HEK293 (cell line): Measurements from ENCODE around the gene SEC11C.

Source experiments
- CTCF ChIP-seq: fragments of 450-650 bp; formaldehyde crosslinking; IDR thresholded peaks from 2 replicates; pipeline ENCODE4 v1.5.1; 2016; ENCODE audit warnings: missing biosample characterization, missing genetic modification characterization
- ELK4 ChIP-seq: IDR thresholded peaks from 2 replicates; pipeline ENCODE4 v1.6.1; 2011; ENCODE audit warnings: mild to moderate bottlenecking, low read depth, low read length, borderline replicate concordance
- GLI2 ChIP-seq: fragments of 450-650 bp; formaldehyde crosslinking; IDR thresholded peaks from 2 replicates; pipeline ENCODE4; 2017; ENCODE audit warnings: missing biosample characterization, missing genetic modification characterization, low read depth, borderline replicate concordance
- KLF1 ChIP-seq: fragments of 450-650 bp; formaldehyde crosslinking; IDR thresholded peaks from 2 replicates; pipeline ENCODE4 v1.5.1; 2016; ENCODE audit warnings: missing biosample characterization, missing genetic modification characterization
- KLF16 ChIP-seq: fragments of 450-650 bp; formaldehyde crosslinking; IDR thresholded peaks from 2 replicates; pipeline ENCODE4 v1.5.1; 2017; ENCODE audit warnings: missing biosample characterization, missing genetic modification characterization
- REPIN1 ChIP-seq: fragments of 450-650 bp; formaldehyde crosslinking; IDR thresholded peaks from 2 replicates; pipeline ENCODE4 v1.5.1; 2017; ENCODE audit warnings: missing biosample characterization, missing genetic modification characterization, low read depth
- YY2 ChIP-seq: fragments of 450-650 bp; formaldehyde crosslinking; IDR thresholded peaks from 2 replicates; pipeline ENCODE4 v1.5.1; 2016; ENCODE audit warnings: missing biosample characterization, missing genetic modification characterization
- ZBTB44 ChIP-seq: fragments of 450-650 bp; IDR thresholded peaks from 2 replicates; pipeline ENCODE4 v1.5.1; 2018; ENCODE audit warnings: missing biosample characterization, mild to moderate bottlenecking, missing genetic modification characterization
- ZBTB48 ChIP-seq: fragments of 450-650 bp; formaldehyde crosslinking; IDR thresholded peaks from 2 replicates; pipeline ENCODE4 v1.5.1; 2016; ENCODE audit warnings: missing biosample characterization, missing genetic modification characterization
- ZNF133 ChIP-seq: fragments of 450-650 bp; formaldehyde crosslinking; IDR thresholded peaks from 2 replicates; pipeline ENCODE4 v1.5.1; 2016; ENCODE audit warnings: missing biosample characterization, missing genetic modification characterization
- ZNF157 ChIP-seq: fragments of 450-650 bp; formaldehyde crosslinking; IDR thresholded peaks from 2 replicates; pipeline ENCODE4 v1.5.1; 2016; ENCODE audit warnings: missing biosample characterization, missing genetic modification characterization
- ZNF184 ChIP-seq: fragments of 450-650 bp; IDR thresholded peaks from 2 replicates; pipeline ENCODE4 v1.5.1; 2018; ENCODE audit warnings: missing biosample characterization, mild to moderate bottlenecking, missing genetic modification characterization
- ZNF19 ChIP-seq: fragments of 450-650 bp; formaldehyde crosslinking; IDR thresholded peaks from 2 replicates; pipeline ENCODE4; 2016; ENCODE audit warnings: missing biosample characterization, missing genetic modification characterization, low read depth
- ZNF2 ChIP-seq: fragments of 450-650 bp; formaldehyde crosslinking; IDR thresholded peaks from 2 replicates; pipeline ENCODE4 v1.5.1; 2016; ENCODE audit warnings: missing biosample characterization, missing genetic modification characterization
- ZNF302 ChIP-seq: fragments of 450-650 bp; formaldehyde crosslinking; IDR thresholded peaks from 2 replicates; pipeline ENCODE4 v1.5.1; 2016; ENCODE audit warnings: missing biosample characterization, missing genetic modification characterization, low read depth
- ZNF311 ChIP-seq: fragments of 450-650 bp; formaldehyde crosslinking; IDR thresholded peaks from 2 replicates; pipeline ENCODE4 v1.5.1; 2017; ENCODE audit warnings: missing biosample characterization, missing genetic modification characterization, borderline replicate concordance
- ZNF341 ChIP-seq: fragments of 450-650 bp; formaldehyde crosslinking; IDR thresholded peaks from 2 replicates; pipeline ENCODE4; 2016; ENCODE audit warnings: low read depth, missing biosample characterization, missing genetic modification characterization
- ZNF426 ChIP-seq: fragments of 450-650 bp; formaldehyde crosslinking; IDR thresholded peaks from 2 replicates; pipeline ENCODE4 v1.5.1; 2017; ENCODE audit warnings: missing biosample characterization, missing genetic modification characterization, mild to moderate bottlenecking, inconsistent platforms, moderate library complexity
- ZNF544 ChIP-seq: fragments of 450-650 bp; formaldehyde crosslinking; IDR thresholded peaks from 2 replicates; pipeline ENCODE4 v1.5.0; 2017; ENCODE audit warnings: missing biosample characterization, missing genetic modification characterization
- ZNF555 ChIP-seq: fragments of 450-650 bp; formaldehyde crosslinking; conservative IDR thresholded peaks from 2 replicates; pipeline ENCODE4 v1.5.1; 2017; ENCODE audit warnings: missing biosample characterization, mild to moderate bottlenecking, missing genetic modification characterization, inconsistent platforms
- ZNF580 ChIP-seq: fragments of 450-650 bp; formaldehyde crosslinking; IDR thresholded peaks from 2 replicates; pipeline ENCODE4 v1.5.1; 2016; ENCODE audit warnings: missing biosample characterization, missing genetic modification characterization
- ZNF596 ChIP-seq: fragments of 450-650 bp; IDR thresholded peaks from 2 replicates; pipeline ENCODE4 v1.5.0; 2018; ENCODE audit warnings: missing biosample characterization, mild to moderate bottlenecking, missing genetic modification characterization, moderate library complexity
- ZNF610 ChIP-seq: fragments of 450-650 bp; formaldehyde crosslinking; IDR thresholded peaks from 2 replicates; pipeline ENCODE4 v1.5.1; 2016; ENCODE audit warnings: missing biosample characterization, missing genetic modification characterization, borderline replicate concordance
- ZNF664 ChIP-seq: fragments of 450-650 bp; formaldehyde crosslinking; IDR thresholded peaks from 2 replicates; pipeline ENCODE4 v1.5.1; 2016; ENCODE audit warnings: missing biosample characterization, missing genetic modification characterization
- ZNF768 ChIP-seq: fragments of 450-650 bp; formaldehyde crosslinking; IDR thresholded peaks from 2 replicates; pipeline ENCODE4 v1.5.1; 2018; ENCODE audit warnings: missing biosample characterization, mild to moderate bottlenecking, missing genetic modification characterization
- ZNF791 ChIP-seq: fragments of 450-650 bp; formaldehyde crosslinking; IDR thresholded peaks from 2 replicates; pipeline ENCODE4 v1.5.1; 2016; ENCODE audit warnings: missing biosample characterization, missing genetic modification characterization
- ZSCAN23 ChIP-seq: fragments of 450-650 bp; formaldehyde crosslinking; IDR thresholded peaks from 2 replicates; pipeline ENCODE4 v1.5.1; 2016; ENCODE audit warnings: missing biosample characterization, missing genetic modification characterization
- TF ChIP-seq, protein P1 (sequence below): fragments of 450-650 bp; formaldehyde crosslinking; IDR thresholded peaks from 2 replicates; pipeline ENCODE4 v1.5.1; 2016; ENCODE audit warnings: missing biosample characterization, missing genetic modification characterization
- TF ChIP-seq, protein P2 (sequence below): fragments of 450-650 bp; formaldehyde crosslinking; IDR thresholded peaks from 2 replicates; pipeline ENCODE4 v1.5.1; 2016; ENCODE audit warnings: missing biosample characterization, missing genetic modification characterization

The SEC11C gene

DNA sequence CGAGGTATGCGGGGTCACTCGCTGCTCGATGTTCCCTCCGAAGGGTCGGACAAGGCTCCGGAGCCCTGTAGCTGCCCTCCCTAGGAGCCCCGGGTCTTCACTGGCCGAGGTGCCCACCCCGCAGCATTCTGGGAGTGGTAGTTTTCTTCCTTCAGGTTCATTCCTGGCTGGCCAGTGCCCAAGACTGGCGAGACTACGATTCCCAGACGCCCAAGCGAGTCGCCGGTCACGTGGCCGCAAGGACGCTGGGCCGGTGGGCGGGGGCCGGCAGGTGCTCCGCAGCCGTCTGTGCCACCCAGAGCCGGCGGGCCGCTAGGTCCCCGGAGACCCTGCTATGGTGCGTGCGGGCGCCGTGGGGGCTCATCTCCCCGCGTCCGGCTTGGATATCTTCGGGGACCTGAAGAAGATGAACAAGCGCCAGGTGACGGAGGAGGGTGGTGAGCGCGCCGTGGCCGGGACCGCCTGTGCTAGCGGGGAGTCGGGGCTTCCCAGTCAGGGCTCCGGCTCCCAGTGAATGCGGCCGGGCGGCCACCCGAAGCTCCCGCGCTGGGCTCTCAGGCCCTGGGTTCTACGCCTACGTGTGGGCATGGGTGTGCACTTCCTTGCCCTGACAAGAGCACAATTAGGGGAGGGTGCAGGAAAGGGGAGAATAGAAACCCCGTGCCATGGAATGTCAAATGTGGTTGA is at the start of gene SEC11C (continued):
- no peak for TF ChIP-seq ZNF664 (tag by site-specific recombination)
- no peak for TF ChIP-seq ZNF596
- no peak for TF ChIP-seq GLI2 (tag by site-specific recombination)
- no peak for TF ChIP-seq ZNF341 (tag by site-specific recombination)
- peak; percentile 35 for TF ChIP-seq CTCF (tag by site-specific recombination)
- TF ChIP-seq ZNF19 = no peak
- no peak for TF ChIP-seq ZSCAN23
- peak; percentile 11; the same call in 1 of the 2 replicates for TF ChIP-seq ZNF580 (tag by site-specific recombination)
- peak; percentile 46; the same call in 1 of the 2 replicates for TF ChIP-seq KLF16
- TF ChIP-seq ZNF610 = no peak
- TF ChIP-seq, protein P1, sequence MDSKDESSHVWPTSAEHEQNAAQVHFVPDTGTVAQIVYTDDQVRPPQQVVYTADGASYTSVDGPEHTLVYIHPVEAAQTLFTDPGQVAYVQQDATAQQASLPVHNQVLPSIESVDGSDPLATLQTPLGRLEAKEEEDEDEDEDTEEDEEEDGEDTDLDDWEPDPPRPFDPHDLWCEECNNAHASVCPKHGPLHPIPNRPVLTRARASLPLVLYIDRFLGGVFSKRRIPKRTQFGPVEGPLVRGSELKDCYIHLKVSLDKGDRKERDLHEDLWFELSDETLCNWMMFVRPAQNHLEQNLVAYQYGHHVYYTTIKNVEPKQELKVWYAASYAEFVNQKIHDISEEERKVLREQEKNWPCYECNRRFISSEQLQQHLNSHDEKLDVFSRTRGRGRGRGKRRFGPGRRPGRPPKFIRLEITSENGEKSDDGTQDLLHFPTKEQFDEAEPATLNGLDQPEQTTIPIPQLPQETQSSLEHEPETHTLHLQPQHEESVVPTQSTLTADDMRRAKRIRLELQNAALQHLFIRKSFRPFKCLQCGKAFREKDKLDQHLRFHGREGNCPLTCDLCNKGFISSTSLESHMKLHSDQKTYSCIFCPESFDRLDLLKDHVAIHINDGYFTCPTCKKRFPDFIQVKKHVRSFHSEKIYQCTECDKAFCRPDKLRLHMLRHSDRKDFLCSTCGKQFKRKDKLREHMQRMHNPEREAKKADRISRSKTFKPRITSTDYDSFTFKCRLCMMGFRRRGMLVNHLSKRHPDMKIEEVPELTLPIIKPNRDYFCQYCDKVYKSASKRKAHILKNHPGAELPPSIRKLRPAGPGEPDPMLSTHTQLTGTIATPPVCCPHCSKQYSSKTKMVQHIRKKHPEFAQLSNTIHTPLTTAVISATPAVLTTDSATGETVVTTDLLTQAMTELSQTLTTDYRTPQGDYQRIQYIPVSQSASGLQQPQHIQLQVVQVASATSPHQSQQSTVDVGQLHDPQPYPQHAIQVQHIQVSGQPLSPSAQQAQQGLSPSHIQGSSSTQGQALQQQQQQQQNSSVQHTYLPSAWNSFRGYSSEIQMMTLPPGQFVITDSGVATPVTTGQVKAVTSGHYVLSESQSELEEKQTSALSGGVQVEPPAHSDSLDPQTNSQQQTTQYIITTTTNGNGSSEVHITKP (tag by site-specific recombination) = peak; percentile 59
- no peak for TF ChIP-seq ZNF311 (tag by site-specific recombination)
- no peak for TF ChIP-seq REPIN1 (tag by site-specific recombination)
- no peak for TF ChIP-seq ZBTB44 (tag by site-specific recombination)
- TF ChIP-seq ZNF544 (tag by site-specific recombination) = no peak
- TF ChIP-seq KLF1 (tag by site-specific recombination) = peak; percentile 56
- TF ChIP-seq ZNF426 (tag by site-specific recombination) = no peak
- TF ChIP-seq, protein P2, sequence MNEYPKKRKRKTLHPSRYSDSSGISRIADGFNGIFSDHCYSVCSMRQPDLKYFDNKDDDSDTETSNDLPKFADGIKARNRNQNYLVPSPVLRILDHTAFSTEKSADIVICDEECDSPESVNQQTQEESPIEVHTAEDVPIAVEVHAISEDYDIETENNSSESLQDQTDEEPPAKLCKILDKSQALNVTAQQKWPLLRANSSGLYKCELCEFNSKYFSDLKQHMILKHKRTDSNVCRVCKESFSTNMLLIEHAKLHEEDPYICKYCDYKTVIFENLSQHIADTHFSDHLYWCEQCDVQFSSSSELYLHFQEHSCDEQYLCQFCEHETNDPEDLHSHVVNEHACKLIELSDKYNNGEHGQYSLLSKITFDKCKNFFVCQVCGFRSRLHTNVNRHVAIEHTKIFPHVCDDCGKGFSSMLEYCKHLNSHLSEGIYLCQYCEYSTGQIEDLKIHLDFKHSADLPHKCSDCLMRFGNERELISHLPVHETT (tag by site-specific recombination) = no peak
- TF ChIP-seq ZBTB48 = peak; percentile 71; the same call in 1 of the 2 replicates
- TF ChIP-seq ZNF157 (tag by site-specific recombination) = no peak
- no peak; the same call in 1 of the 2 replicates for TF ChIP-seq YY2 (tag by site-specific recombination)
- TF ChIP-seq ELK4 = no peak
- TF ChIP-seq ZNF791 (tag by site-specific recombination) = no peak
- TF ChIP-seq ZNF184 (tag by site-specific recombination) = no peak
- TF ChIP-seq ZNF2 (tag by site-specific recombination) = no peak
- no peak for TF ChIP-seq ZNF133 (tag by site-specific recombination)
- no peak for TF ChIP-seq ZNF555
- no peak for TF ChIP-seq ZNF768 (tag by site-specific recombination)
- no peak for TF ChIP-seq ZNF302
